GM12865 (cell line): ENCODE measurements around the gene FAM124A.
"Not testable (repeated sequence)": the region's sequence is repeated elsewhere in the genome, so short reads cannot be mapped to it uniquely, and the experiment has no call there.

Source experiments
- DNase-seq: peaks from one replicate; pipeline ENCODE4 v3.0.0; 2010; ENCODE audit warnings: low read depth
- H3K4me3 ChIP-seq: 2 replicates; pipeline ENCODE4 v1.5.1; 2011; ENCODE audit warnings: mild to moderate bottlenecking, low read depth, low read length, control low read depth
- CTCF ChIP-seq: IDR thresholded peaks from 2 replicates; pipeline ENCODE4 v1.5.1; 2011; ENCODE audit warnings: low read length, control low read depth, low read depth, inconsistent platforms; ENCODE audit not compliant: insufficient read depth; ENCODE audit errors: missing control alignments

FAM124A gene

GRCh38 chr13:51284339-51284738 is 62.1 kb downstream of the FAM124A start:
- no peak for TF ChIP-seq CTCF
- H3K4me3 ChIP-seq = no peak overlapping the region
- no peak for DNase-seq

GRCh38 chr13:51286135-51287002 is 64.2 kb downstream of the FAM124A start:
- H3K4me3 ChIP-seq = no peak overlapping the region
- DNase-seq = peak; percentile 75
- TF ChIP-seq CTCF = peak; percentile 93

- no peak overlapping the region for H3K4me3 ChIP-seq
- no peak for TF ChIP-seq CTCF
- DNase-seq = no peak
Measured at GRCh38 chr13:51287758-51288157, 65.6 kb downstream of the FAM124A start.

- H3K4me3 ChIP-seq, DNase-seq: not testable (repeated sequence)
Measured at GRCh38 chr13:51288254-51288653, 66.1 kb downstream of the FAM124A start.

- no peak for DNase-seq
- TF ChIP-seq CTCF = no peak
Measured at GRCh38 chr13:51291341-51291740, 69.1 kb downstream of the FAM124A start.

GRCh38 chr13:51292000-51292565 is 69.9 kb downstream of the FAM124A start:
- TF ChIP-seq CTCF = no peak
- H3K4me3 ChIP-seq = no peak overlapping the region
- no peak for DNase-seq

More at GRCh38 chr13:51291341-51291740, 69.1 kb downstream of the FAM124A start:
- H3K4me3 ChIP-seq = no peak overlapping the region

- peak; percentile 5 for TF ChIP-seq CTCF
- DNase-seq = peak; percentile 18
- H3K4me3 ChIP-seq = no peak overlapping the region
Measured at GRCh38 chr13:51297556-51297955, 75.4 kb downstream of the FAM124A start.
